Thoracic aorta (tissue), 2 donors: ENCODE measurements around the gene TTC7B. TPM values are rescaled to one million over a fixed set of nuclear protein-coding genes. Genes with fewer than 3 reads are reported as not detected.

Source experiments
- ATAC-seq: fragments of 150-250 bp; one replicate; pipeline ENCODE4 v1.8.0; 2017; ENCODE audit warnings: low read depth; ENCODE audit not compliant: insufficient number of reproducible peaks, low FRiP score
- DNase-seq: peaks from one replicate; pipeline ENCODE4 v3.0.0-alpha.2; 2020; ENCODE audit warnings: low spot score
- H3K27ac ChIP-seq, 2 donors: fragments of 200-600 bp; sonication (generic); 1 replicate in 1 of 2; 2 replicates in 1 of 2; pipeline ENCODE4 v1.5.1; 2016; ENCODE audit warnings: mild to moderate bottlenecking in 2 of 2, moderate library complexity in 2 of 2
- H3K27me3 ChIP-seq: fragments of 200-600 bp; sonication (generic); replicated peaks from 2 replicates; pipeline ENCODE4 v1.6.0; 2016; ENCODE audit warnings: mild to moderate bottlenecking; ENCODE audit not compliant: insufficient read depth
- H3K36me3 ChIP-seq: fragments of 200-600 bp; sonication (generic); one replicate; pipeline ENCODE4 v1.5.1; 2016
- H3K4me1 ChIP-seq, 2 donors: fragments of 200-600 bp; sonication (generic); 1 replicate in 1 of 2; 2 replicates in 1 of 2; pipeline versions ENCODE4 v1.5.1 to v1.6.0; 2016; ENCODE audit warnings: low read depth in 2 of 2, mild to moderate bottlenecking in 1 of 2; ENCODE audit not compliant: control insufficient read depth in 1 of 2
- H3K4me3 ChIP-seq: fragments of 200-600 bp; sonication (generic); 2 replicates; pipeline ENCODE4 v1.5.1; 2016; ENCODE audit warnings: mild to moderate bottlenecking
- H3K9me3 ChIP-seq: fragments of 200-600 bp; sonication (generic); 2 replicates; pipeline ENCODE4 v1.5.1; 2016
- CTCF ChIP-seq: fragments of 200-600 bp; sonication (generic); IDR thresholded peaks from one replicate; pipeline ENCODE4 v1.5.1; 2019; ENCODE audit warnings: antibody characterized with exemption
- total RNA-seq, 2 donors: library from RNA; depleted of rRNA; stranded (reverse); fragments of >200 nt; gene quantifications; one replicate each; pipeline versions ENCODE4 v1.1.0 to v1.2.3, GENCODE V29; 2016

The TTC7B gene
- total RNA-seq, 2 donors from 2014 or later: 38.9 to 56.3 TPM

DNA sequence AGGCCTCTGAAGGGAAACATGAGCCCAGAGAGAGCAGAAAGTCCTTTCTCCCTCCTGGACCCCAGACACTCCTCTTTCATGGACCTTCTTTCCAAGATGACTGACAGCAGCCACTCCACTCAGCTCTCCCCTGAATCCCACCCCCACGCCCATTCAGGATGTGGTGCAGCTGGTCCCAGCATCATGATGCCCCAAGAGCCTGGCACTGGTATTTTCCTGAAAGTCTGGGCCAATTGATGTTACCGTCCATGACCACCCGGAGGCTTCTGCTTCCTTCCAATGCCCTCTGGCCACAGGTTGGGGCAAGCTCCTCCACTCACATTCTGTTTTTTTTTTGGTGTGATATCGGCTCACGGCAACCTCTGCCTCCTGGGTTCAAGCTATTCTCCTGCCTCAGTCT lies 306.8 kb downstream of the TTC7B start:
- Histone ChIP-seq H3K27ac (no peak overlapping the region), H3K27me3 (no peaks in the 10 kb centered on the region)
- ATAC-seq: no peak

GRCh38 chr14:90508536-90509254 lies 307.5 kb downstream of the TTC7B start:
- Histone ChIP-seq H3K4me1 (peaks cover 3 to 9% of the 10 kb centered on the region in 2 donors), H3K27me3 (no peaks in the 10 kb centered on the region), H3K36me3 (no peaks in the 10 kb centered on the region), H3K4me3 (no peak overlapping the region), H3K9me3 (no peaks in the 10 kb centered on the region), H3K27ac (no peak overlapping the region)
- ATAC-seq (no peak), DNase-seq (no peak)
- no peak for TF ChIP-seq CTCF

More for the DNA sequence above, 306.8 kb downstream of the TTC7B start:
- TF ChIP-seq CTCF: no peak
- DNase-seq: no peak
- peaks cover 6 to 14% of the 10 kb centered on the region in 2 donors for H3K4me1 ChIP-seq
- H3K4me3 ChIP-seq: no peak overlapping the region
- H3K9me3 ChIP-seq: no peaks in the 10 kb centered on the region
- H3K36me3 ChIP-seq: no peaks in the 10 kb centered on the region

DNA sequence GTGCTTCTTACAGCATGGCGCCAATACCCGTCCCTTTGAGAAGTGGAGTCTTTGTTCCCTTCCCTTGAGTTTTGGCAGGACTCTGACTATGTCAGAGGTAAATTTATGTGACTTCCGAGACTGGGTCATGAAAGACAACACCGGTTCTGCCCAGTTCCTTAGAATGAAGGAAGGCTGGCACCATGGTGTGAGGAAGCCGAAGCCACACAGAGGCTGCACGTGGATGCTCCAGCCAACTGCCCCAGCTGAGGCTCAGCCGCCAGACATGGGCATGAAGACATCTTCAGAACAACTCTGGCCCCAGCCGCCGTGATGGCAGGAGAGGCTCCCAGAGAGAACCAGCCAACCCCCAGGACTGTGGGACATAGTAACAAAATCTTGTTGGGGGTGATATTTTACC lies 308.2 kb downstream of the TTC7B start:
- DNase-seq: no peak
- Histone ChIP-seq H3K27ac (no peak overlapping the region), H3K4me1 (peaks cover 0 to 3% of the 10 kb centered on the region in 2 donors), H3K36me3 (no peaks in the 10 kb centered on the region), H3K4me3 (no peak overlapping the region), H3K9me3 (no peaks in the 10 kb centered on the region), H3K27me3 (no peaks in the 10 kb centered on the region)
- no peak for ATAC-seq
- no peak for TF ChIP-seq CTCF

DNA sequence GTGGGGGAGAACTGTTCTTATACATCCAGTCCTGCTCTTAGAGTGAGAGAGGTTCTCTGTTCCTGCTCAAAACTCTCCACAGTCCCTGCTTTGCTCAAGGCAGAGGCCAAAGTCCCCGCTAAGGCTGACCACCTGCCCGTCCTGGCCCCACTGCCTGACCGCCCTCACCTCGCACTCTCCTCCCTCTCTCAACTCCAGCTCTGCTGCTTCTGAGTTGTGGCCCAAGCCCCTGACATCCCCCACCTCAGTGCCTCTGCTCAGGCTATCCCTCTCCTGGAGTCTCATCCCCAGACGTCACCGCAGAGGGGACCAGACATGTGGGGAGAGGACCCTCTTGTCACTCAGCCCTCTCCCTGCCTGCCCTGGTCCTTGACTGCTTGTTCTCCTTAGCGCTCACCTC lies 308.8 kb downstream of the TTC7B start:
- Histone ChIP-seq H3K27ac (no peak overlapping the region), H3K27me3 (no peaks in the 10 kb centered on the region), H3K9me3 (no peaks in the 10 kb centered on the region), H3K4me3 (no peak overlapping the region), H3K36me3 (no peaks in the 10 kb centered on the region), H3K4me1 (no peaks in the 10 kb centered on the region)
- no peak for DNase-seq
- TF ChIP-seq CTCF: no peak
- no peak for ATAC-seq

DNA sequence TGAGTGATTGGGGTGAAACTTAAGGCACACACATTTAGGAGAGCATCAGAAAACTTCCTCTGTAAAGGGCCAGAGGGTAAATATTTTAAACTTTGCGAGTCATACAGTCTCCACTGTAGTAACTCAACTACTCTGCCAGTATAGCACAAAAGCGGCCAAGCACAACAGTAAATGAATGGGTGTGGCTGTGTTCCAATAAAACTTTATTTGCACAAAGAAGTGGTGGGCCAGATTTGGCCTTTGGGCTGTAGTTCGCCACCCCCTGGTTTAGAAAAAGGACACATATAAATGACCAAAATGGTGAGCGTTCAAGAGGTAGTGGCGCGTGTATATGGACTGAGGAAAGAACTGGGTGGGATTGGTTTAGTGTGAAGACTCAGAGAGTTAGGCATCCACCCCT lies 309.5 kb downstream of the TTC7B start:
- DNase-seq: no peak
- ATAC-seq: no peak
- Histone ChIP-seq H3K4me1 (no peaks in the 10 kb centered on the region), H3K36me3 (no peaks in the 10 kb centered on the region), H3K9me3 (no peaks in the 10 kb centered on the region), H3K27me3 (no peaks in the 10 kb centered on the region), H3K4me3 (no peak overlapping the region), H3K27ac (no peak overlapping the region)
- no peak for TF ChIP-seq CTCF
